ENCODE measurements around the gene PPEF1. TPM values are rescaled to one million over a fixed set of nuclear protein-coding genes. Genes with fewer than 3 reads are reported as not detected.

The PPEF1 gene
- total RNA-seq, 1 donor from 2014 or later, result 1.1 TPM

GRCh38 chrX:18871970-18872369 lies 164.5 kb downstream of the PPEF1 start:
- H3K27me3 Mint-ChIP-seq, result no peaks in the 10 kb centered on the region
- DNase-seq (ENCODE audit: low spot score, unreplicated experiment), result no peak
- H3K4me1 Mint-ChIP-seq (ENCODE audit: low read depth), result peaks cover 7% of the 10 kb centered on the region
- H3K4me3 Mint-ChIP-seq (ENCODE audit: low read depth), result no peak overlapping the region
- H3K36me3 Mint-ChIP-seq (ENCODE audit: insufficient read depth), result peaks cover 1% of the 10 kb centered on the region
- no peak for TF ChIP-seq CTCF (IDR thresholded peaks at IDR 0.05; ENCODE audit: unreplicated experiment)
- H3K9me3 Mint-ChIP-seq (ENCODE audit: low read depth), result peaks cover 3% of the 10 kb centered on the region
- no peak overlapping the region for H3K27ac Mint-ChIP-seq

- no peak for TF ChIP-seq CTCF (IDR thresholded peaks at IDR 0.05; ENCODE audit: unreplicated experiment)
- Mint-ChIP-seq H3K27ac (no peak overlapping the region), H3K27me3 (no peaks in the 10 kb centered on the region), H3K4me1 (ENCODE audit: low read depth) (peaks cover 5% of the 10 kb centered on the region), H3K4me3 (ENCODE audit: low read depth) (peak overlapping the region; percentile 29), H3K9me3 (ENCODE audit: low read depth) (peaks cover 3% of the 10 kb centered on the region), H3K36me3 (ENCODE audit: insufficient read depth) (peaks cover 1% of the 10 kb centered on the region)
- DNase-seq (ENCODE audit: low spot score, unreplicated experiment), result no peak
These were observed 165.2 kb downstream of the PPEF1 start for GRCh38 chrX:18872621-18873020.

- Mint-ChIP-seq H3K27me3 (no peaks in the 10 kb centered on the region), H3K9me3 (ENCODE audit: low read depth) (peaks cover 3% of the 10 kb centered on the region), H3K4me3 (ENCODE audit: low read depth) (no peak overlapping the region), H3K4me1 (ENCODE audit: low read depth) (no peaks in the 10 kb centered on the region), H3K36me3 (ENCODE audit: insufficient read depth) (peaks cover 1% of the 10 kb centered on the region), H3K27ac (no peak overlapping the region)
- no peak for DNase-seq (ENCODE audit: low spot score, unreplicated experiment)
- TF ChIP-seq CTCF (IDR thresholded peaks at IDR 0.05; ENCODE audit: unreplicated experiment), result no peak
These were observed 165.8 kb downstream of the PPEF1 start for GRCh38 chrX:18873189-18873791.

- H3K36me3 Mint-ChIP-seq (ENCODE audit: insufficient read depth), result peaks cover 2% of the 10 kb centered on the region
- no peaks in the 10 kb centered on the region for H3K4me1 Mint-ChIP-seq (ENCODE audit: low read depth)
- H3K9me3 Mint-ChIP-seq (ENCODE audit: low read depth), result peaks cover 3% of the 10 kb centered on the region
- no peak overlapping the region for H3K4me3 Mint-ChIP-seq (ENCODE audit: low read depth)
- no peak for TF ChIP-seq CTCF (IDR thresholded peaks at IDR 0.05; ENCODE audit: unreplicated experiment)
- H3K27ac Mint-ChIP-seq, result no peak overlapping the region
- H3K27me3 Mint-ChIP-seq, result no peaks in the 10 kb centered on the region
- DNase-seq (ENCODE audit: low spot score, unreplicated experiment), result no peak
These were observed 166.4 kb downstream of the PPEF1 start for GRCh38 chrX:18873836-18874235.

GRCh38 chrX:18874560-18875255 lies 167.3 kb downstream of the PPEF1 start:
- Mint-ChIP-seq H3K27me3 (no peaks in the 10 kb centered on the region), H3K4me3 (ENCODE audit: low read depth) (no peak overlapping the region), H3K27ac (no peak overlapping the region), H3K9me3 (ENCODE audit: low read depth) (peaks cover 3% of the 10 kb centered on the region), H3K36me3 (ENCODE audit: insufficient read depth) (peaks cover 2% of the 10 kb centered on the region), H3K4me1 (ENCODE audit: low read depth) (no peaks in the 10 kb centered on the region)
- DNase-seq (ENCODE audit: low spot score, unreplicated experiment), result no peak
- TF ChIP-seq CTCF (IDR thresholded peaks at IDR 0.05; ENCODE audit: unreplicated experiment), result no peak

All from progenitor cell of endocrine pancreas (in vitro differentiated cells).